CD4-positive, alpha-beta T cell treated with Interleukin-2 at 100 ng/mL for 4 hours (primary cell): ENCODE measurements around the gene HDLBP.
A peak's percentile ranks its signal among the peaks of the same experiment; 100 is the strongest.

Experiments used
- DNase-seq: peaks from one replicate; pipeline ENCODE4 v3.0.0-alpha.2; 2020; ENCODE audit warnings: low spot score

Gene HDLBP

DNA sequence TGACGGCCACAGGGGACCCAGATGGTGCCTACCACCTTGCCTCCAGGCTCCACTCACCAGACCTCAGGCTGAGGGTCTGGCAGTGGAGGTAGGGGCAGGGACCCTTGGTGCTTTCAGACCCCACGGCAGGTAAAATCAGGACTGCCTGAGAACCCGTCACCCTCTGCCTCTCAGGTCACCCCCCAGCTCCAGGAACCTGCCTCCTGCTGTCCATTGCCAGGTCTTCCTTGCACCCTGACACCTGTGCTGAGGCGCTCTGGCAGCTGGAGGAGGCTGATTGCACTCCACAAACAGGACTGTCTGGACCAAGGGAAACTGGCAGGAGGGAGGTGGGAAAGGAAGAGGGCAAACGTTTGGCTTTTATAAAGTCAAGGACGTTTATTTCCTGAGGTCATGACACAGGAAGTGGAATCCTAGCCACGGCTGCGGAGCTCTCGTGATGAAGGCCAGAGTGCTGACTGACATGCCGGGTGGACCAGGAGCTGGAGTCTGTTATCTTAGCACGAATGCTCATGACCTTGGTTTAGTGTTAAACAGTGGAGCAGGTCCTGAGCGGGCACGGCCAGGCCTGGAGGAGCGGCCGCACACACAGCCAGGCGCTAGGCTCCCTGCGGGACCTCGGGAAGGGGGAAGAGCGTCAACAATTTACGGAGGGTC is 86.5 kb downstream of the HDLBP start:
- DNase-seq = no peak

DNA sequence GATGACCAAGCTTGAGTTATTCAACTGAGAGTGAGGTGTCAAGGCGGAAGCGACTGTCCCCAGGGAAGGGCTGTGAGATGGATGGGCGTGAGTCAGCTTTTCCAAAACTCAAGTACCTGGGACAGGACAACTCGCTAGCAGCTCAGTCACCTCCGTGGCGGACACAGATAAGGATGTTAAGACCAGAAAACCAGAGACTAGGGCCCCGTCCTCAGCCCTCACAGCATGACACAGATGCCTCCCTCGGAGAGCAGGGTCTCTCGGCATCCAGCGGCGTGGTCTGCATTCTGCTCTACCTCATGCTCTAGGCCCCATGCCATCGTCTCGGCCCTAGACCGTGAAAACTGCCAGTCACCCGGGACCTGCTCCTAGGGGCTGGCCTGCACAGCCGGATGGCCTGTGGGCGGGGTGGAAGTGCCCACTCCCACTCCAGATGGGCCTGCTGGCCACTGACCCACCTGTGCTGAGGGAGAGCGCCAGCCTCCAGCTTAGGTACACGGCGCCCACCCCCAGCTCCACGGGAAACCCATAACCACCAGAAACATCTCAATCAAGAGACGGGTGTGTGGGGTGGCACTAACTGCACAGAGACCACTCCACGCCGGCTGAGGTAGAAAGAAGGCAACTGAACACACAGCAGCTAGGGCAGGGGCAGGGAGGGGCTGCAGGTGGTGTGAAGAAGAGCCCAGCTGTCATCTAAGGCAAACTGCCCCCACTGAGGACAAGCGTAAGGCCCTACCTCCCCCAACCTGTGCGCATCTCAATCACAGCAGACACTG is 87.2 kb downstream of the HDLBP start:
- DNase-seq = no peak

GRCh38 chr2:241227594-241227993 is 87.9 kb downstream of the HDLBP start:
- DNase-seq = no peak

- DNase-seq = no peak
Observed at GRCh38 chr2:241226723-241227572, 88.5 kb downstream of the HDLBP start.

GRCh38 chr2:241225983-241226382 is 89.5 kb downstream of the HDLBP start:
- no peak for DNase-seq

DNA sequence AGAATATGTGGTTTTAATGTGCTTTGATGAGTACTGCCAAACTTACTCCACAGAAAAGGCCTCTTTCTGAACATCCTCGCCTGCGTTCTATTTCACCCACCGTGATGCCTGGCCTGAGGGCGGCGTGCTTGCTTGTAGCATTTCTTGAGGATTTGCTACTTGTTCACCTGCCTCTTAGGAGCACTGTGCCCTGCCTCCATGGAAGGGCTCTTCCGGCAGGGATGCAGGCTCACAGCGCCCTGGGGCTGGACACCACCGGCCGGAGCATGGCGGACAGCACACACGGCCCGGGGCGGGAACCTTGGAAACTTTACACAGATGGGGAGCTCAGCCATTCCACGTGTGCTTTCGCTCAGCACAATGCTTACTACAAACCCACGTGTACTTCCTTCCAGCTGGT is 89.9 kb downstream of the HDLBP start:
- no peak for DNase-seq

DNA sequence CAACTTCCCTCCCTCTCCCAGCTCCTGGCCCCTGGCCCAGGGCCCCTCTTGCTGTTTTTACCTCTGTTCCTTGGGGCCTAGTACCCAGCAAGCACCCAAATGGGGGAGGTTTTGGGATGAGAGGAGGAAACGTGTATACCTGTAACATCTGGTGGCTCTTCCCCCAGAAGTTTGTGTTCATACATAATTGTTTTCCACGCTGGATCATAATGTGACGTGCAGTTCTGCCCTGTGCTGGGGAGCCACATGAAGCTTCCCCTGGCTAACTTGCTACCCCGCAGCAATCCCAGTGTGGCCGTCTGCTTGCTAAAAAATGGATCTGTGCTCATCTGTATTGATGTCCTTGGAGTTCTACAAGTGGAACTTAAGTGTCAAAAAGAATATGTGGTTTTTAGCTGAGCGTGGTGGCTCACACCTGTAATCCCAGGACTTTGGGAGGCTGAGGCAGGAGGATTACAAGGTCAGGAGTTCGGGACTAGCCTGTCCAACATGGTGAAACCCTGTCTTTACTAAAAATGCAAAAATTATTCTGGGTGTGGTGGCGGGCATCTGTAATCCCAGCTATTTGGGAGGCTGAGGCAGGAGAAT is 90.5 kb downstream of the HDLBP start:
- DNase-seq = no peak

- no peak for DNase-seq
Observed at GRCh38 chr2:241224018-241224850, 91.2 kb downstream of the HDLBP start.

DNA sequence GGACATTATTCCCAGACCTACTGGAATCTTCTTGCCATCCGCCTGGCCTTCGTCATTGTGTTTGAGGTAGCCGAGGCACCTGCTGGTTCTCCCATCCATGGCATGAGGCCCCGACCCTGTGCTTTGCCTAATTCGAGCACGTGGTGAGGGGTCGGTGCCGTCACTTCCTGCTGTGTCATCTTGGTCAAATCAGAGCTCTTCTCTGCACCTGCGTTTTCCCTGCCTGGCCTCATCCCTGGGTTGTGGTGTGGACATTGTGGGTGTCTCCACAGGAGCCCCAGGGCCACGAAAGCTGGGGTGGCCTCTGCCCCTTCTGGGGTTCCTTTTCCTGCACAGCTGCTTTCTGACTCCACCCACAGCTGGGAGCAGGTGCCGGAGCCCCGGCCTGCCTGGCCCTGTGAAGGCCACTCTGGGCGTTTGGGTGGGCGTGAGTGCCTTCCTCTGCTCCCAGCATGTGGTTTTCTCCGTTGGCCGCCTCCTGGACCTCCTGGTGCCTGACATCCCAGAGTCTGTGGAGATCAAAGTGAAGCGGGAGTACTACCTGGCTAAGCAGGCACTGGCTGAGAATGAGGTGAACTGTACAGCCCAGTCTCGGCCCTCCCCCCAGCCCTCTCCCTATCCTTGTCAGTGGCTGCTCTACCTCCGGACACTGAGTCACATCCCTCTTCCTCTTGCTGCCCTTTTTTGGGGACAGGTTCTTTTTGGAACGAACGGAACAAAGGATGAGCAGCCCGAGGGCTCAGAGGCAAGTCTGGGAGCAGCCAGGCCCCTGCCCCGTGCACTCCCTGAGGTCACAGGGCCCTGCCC is 92.1 kb downstream of the HDLBP start:
- DNase-seq = no peak

DNA sequence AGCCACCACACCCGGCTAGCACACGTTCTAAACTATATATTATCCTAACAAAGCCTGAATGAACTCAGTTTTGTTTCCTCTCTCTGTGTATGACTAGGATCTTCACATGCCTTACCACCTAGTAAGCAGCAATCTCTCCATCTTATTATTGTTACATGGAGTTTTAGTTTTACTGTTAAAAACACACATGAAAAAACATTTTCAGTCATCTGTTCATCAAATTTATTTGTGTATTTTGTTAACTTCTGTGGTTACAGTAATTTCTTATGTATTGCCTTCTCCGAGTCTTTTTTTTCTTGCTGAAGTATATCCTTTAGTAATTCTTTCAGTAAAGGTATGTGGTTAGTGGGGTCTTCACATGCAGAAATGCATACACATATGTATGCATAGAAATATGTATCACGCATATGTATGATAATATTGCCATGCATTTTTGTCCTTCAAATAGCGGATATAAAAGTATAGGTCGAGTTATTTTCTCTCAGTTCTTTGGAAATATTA is 95.6 kb downstream of the HDLBP start:
- no peak for DNase-seq

GRCh38 chr2:241219030-241219382 is 96.5 kb downstream of the HDLBP start:
- DNase-seq = no peak

- DNase-seq = peak; percentile 18
Observed at GRCh38 chr2:241218131-241219029, 97.1 kb downstream of the HDLBP start.

DNA sequence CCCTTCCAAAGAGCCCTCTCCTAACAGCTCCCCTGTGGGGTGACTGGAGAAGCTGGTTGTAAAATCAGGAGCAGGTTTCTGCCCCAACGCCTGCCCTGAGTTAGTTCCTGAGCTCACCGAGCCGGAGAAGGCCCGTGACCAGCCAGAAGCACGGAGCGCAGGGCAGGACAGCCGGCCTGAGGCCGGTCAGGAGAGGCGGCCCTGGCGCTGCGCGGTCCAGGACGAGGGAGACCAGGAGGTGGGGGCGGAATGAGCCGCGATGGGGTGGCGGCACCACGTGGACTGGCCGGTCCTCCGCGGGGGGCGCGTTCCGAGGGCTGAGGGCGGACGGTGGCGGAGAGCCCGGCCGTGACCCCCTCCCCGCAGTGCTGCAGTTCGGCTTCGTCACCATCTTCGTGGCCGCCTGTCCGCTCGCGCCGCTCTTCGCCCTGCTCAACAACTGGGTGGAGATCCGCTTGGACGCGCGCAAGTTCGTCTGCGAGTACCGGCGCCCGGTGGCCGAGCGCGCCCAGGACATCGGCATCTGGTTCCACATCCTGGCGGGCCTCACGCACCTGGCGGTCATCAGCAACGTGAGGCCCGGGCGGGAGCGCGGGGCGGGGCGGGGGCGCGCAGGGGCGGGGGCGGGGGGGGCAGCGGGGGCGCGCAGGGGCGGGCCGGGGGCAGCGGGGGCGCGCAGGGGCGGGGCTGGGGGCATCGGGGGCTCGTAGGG is 98.0 kb downstream of the HDLBP start:
- peak; percentile 10 for DNase-seq

GRCh38 chr2:241216211-241216761 is 99.2 kb downstream of the HDLBP start:
- DNase-seq = no peak

GRCh38 chr2:241215421-241215820 is 100.1 kb downstream of the HDLBP start:
- DNase-seq = no peak

DNA sequence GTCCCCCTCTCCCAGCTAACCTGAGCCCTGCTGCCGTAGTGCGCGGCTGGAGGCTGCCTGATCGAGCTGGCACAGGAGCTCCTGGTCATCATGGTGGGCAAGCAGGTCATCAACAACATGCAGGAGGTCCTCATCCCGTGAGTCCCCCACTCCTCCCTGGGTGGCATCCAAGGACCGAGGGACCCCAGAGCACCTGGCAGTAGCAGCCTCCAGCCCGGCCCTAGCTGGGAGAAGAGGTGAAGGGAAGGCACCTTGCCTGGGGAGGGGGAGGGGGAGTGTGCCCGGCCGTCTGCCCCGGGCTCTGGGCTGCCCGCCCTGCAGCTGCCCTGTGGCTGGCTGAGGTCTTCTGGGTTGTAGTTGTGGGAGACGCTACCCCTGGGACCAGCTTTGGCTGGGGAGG is 100.7 kb downstream of the HDLBP start:
- DNase-seq = no peak

DNA sequence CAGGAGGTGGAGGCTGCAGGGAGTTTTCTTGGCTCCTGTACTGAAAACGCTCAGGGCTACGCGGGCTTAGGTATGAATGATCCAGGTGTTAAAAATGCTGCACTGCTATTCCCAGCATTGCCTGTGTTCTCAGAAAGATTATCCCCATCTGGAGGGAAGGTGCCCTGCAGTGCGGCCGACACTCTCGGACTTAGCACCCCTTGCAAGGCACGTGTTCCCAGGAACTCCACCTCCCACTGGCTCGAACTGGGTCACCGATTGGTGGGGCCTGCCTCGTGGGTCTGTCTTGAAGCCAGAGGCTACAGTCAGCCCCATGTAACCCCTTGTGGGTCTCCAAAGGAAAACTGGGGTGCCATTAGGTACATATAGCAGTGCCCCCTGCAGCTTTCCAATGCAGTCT is 101.3 kb downstream of the HDLBP start:
- DNase-seq = no peak

- no peak for DNase-seq
Observed at GRCh38 chr2:241213567-241213966, 101.9 kb downstream of the HDLBP start.

DNA sequence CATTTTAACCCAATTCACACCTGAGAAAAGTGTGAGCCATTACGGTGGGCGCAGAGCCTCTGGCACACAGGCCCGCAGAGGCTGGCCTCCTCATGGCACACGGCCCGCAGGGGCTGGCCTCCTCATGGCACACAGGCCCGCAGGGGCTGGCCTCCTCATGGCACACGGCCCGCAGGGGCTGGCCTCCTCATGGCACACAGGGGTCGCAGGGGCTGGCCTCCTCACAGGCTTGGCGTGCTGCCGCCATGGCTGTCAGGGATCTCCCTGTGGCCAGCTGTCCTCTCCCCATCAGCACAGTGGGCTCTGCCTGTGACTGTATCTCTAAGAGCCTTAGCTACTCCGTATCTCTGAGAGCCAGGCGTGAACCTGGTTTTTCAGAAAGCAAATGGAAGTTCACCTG is 102.4 kb downstream of the HDLBP start:
- DNase-seq = no peak
